ENCODE measurements around the gene EFNB2. TPM values are rescaled to one million over a fixed set of nuclear protein-coding genes. Genes with fewer than 3 reads are reported as not detected.

EFNB2 gene
- total RNA-seq, 1 donor from 2014 or later, result 26.4 TPM

- DNase-seq (ENCODE audit: low spot score), result no peak
These were observed 31.6 kb downstream of the EFNB2 start for GRCh38 chr13:106503730-106504453.

DNA sequence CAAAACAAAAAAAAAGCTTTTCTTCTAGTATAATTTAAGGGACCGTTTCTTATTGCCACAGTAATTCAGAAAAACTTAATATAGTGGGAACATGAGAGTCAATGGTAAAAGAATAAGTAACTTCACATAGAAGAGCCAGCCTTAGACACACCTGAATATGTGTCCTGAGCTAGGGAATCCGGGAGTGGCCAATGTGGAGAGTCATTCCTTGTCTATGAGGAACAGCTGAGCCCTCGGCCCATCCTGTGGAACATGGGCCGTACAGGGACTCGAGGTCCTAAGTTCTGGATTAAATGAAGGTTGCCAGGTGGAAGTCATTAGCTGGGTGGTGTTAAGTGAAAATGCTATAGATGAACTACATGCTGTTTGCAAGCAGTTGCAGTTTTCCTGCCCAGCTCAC lies 32.2 kb downstream of the EFNB2 start:
- no peak for DNase-seq (ENCODE audit: low spot score)

DNA sequence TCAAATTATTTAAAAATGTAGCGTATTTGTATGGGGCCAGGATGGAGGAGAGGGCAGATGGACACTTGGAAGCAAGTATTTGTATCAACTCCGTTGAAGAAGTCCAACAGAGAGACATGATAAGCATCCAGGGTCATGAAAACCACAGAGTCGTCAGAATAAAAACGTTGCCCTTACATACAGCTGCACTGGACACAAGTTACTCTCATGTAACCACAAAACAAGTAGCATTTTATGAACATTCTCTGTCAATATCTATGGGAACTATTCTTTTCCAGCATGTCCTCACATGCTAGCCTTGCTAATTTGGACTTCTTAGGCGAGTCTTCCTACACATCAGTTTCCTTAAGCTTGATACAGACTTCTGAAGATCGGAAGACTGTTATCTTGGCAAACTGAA lies 35.0 kb downstream of the EFNB2 start:
- no peak for DNase-seq (ENCODE audit: low spot score)

GRCh38 chr13:106499896-106500295 lies 35.6 kb downstream of the EFNB2 start:
- DNase-seq (ENCODE audit: low spot score), result no peak

- DNase-seq (ENCODE audit: low spot score), result no peak
These were observed 36.3 kb downstream of the EFNB2 start for GRCh38 chr13:106499113-106499512.

DNA sequence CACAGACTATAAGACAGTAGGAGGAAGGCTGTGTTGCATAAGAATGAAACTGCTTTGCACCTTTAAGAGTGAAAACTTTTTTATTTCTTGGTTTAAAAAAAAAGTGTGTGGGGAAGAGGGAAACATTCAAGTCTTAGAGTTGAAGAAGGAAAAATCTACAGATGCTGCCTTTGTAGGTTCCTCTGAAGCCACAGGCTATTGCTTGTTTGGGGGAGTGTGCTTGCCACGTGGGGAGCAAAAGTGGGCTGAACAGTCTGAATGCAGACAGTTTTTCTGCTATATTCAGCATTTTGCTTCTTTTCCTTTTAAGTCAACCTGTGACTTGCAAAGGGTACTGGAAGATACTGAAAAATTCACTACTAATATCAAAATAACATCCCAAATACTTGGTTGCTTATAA lies 36.9 kb downstream of the EFNB2 start:
- DNase-seq (ENCODE audit: low spot score), result no peak

DNA sequence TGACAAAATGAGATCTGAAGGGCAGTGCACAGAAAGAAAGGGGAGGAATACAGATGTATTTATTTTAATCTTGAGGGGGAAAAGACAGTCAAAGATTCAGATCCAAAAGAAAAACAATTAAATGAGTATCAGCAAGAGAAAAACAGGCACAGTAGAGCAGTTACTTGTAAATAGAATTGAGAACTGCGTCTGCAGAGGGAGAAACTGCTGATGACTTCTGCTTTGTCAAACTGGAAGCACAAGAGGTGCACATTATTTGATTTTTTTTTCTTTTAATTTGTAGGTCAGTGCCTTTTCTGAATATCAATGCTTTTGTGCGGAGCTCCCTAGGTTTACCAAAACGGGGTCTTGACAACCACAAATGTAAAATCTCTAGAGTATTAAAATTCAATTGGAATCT lies 37.3 kb downstream of the EFNB2 start:
- DNase-seq (ENCODE audit: low spot score), result no peak

DNA sequence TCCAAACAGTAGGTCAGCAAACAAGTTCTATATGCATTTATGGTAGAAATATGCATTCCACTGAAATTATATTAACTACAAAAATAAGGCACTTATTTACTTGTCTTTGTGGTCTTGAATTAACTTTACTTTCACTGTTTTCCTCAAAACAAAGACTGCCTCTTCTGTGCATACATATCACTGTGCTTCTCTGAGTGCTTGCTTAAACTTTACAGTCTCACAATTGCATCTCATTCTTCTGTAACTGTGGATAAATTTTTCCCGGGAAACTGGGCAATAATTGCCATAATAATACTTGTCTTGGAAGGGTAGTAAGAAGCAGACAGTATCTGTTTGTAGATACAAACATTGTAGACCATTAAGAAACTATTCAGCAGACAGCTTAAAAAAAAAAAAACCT lies 38.4 kb downstream of the EFNB2 start:
- no peak for DNase-seq (ENCODE audit: low spot score)

DNA sequence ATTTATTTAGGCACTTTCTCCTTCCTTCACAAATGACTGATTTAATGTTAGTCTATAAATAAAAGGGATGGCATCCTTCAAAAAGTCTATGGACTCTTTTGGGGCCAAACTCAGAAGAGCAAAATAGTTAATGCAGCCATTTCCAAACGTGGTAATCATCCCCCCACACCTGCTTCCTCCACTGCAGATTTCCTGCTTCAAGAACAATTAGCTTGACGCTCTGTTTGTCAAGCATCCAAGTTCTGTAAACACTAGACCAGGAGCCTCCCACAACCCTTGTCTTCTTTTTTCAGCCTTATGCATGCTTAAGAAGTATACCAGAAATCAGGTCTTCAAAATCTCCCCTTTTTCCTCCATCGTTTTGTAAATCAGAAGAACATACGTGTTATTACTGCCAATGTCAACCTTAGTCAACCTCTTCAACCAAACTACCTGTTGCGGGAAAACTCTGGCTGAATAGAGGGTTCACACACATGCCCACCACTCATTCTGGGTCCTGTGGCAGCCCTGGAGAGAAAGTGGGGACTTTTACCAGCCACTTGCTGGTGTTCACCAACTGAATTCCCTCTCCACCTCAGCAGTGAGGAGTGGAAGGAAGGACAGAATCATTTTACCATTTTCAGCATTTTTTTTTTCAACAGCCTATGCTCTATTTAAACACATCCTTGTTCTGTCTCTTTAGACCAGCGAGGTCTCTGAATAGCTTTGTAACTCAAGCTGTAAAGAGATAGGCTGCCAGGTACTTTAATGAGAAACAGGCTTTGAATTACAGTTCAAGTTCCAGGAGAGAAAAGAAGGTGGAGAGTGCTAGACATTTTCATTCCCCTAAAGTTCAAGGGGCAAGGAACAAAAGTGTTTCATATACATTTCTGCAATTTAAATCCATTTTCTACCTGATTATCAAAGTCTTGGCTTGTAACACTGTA lies 39.1 kb downstream of the EFNB2 start:
- DNase-seq (ENCODE audit: low spot score), result no peak

DNA sequence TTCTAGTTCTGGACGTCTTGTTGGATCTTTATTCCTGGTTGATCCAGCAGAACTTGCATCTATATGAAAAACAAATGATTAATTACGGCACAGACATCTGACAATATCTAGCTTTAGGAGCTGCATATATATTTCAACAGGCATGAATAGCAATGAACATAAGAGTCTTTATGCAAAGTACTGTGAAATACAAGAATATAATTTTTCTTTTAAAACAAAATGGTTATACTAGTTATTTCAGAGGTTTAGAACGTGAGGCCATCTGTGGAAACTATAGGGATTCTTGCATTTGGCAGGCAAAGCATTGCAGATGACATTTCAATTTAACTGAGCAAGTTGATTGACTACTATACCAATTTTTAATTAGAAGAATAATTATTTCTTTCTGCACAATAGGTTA lies 40.5 kb downstream of the EFNB2 start:
- DNase-seq (ENCODE audit: low spot score), result no peak

GRCh38 chr13:106494506-106494905 lies 41.0 kb downstream of the EFNB2 start:
- DNase-seq (ENCODE audit: low spot score), result no peak

GRCh38 chr13:106493533-106494220 lies 41.8 kb downstream of the EFNB2 start:
- DNase-seq (ENCODE audit: low spot score), result no peak

GRCh38 chr13:106492588-106493475 lies 42.6 kb downstream of the EFNB2 start:
- DNase-seq (ENCODE audit: low spot score), result no peak

- no peak for DNase-seq (ENCODE audit: low spot score)
These were observed 43.4 kb downstream of the EFNB2 start for GRCh38 chr13:106491928-106492587.

DNA sequence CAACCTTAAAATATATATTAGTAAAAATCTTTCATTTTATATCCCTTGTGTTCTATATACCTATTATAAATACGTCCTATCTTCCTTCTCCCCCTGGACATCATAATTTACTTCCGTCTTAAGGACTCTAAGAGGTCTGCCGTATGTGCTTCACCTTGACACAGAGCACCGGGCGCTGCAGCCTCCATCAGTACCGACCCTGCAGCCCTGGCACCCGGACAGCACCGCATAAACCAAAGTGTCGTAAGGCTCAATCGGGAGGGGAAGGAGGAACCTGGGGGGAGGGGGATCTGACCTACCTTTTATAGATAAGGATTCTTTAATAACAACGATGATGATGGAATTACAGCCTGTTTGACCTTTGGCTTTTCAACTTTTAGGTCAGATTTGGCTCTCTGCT lies 44.0 kb downstream of the EFNB2 start:
- no peak for DNase-seq (ENCODE audit: low spot score)

GRCh38 chr13:106490569-106491321 lies 44.7 kb downstream of the EFNB2 start:
- DNase-seq (ENCODE audit: low spot score), result no peak

- no peak for DNase-seq (ENCODE audit: low spot score)
These were observed 45.5 kb downstream of the EFNB2 start for GRCh38 chr13:106489849-106490568.

DNA sequence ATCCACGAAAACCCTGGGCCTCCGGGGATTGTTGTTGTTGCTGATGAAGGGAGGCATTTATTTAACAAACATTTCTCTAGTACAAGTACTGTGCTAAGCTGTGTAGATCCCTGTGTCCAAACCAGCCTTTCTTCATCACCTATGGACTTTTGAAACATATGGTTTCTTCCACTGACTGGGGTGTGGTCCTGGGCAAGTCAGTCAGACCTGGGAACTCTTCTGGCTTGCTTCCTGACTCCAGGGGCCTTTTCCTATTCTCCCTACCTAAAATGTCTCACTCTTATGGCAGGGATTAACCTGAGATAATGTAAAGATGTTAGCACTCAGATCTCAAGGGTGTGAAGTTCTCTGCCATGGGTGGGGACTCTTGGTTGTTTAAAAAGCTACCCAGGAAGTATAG lies 46.8 kb downstream of the EFNB2 start:
- no peak for DNase-seq (ENCODE audit: low spot score)

GRCh38 chr13:106488076-106488475 lies 47.4 kb downstream of the EFNB2 start:
- DNase-seq (ENCODE audit: low spot score), result no peak

Data from ureter (tissue), 1 donor.